GM23248 (cell line): Measurements from ENCODE around the gene YOD1.

ENCODE experiments used
- EZH2 ChIP-seq: fragments of 200-600 bp; sonication (generic); IDR thresholded peaks from 2 replicates; pipeline ENCODE4 v1.6.1; 2018; ENCODE audit warnings: antibody characterized with exemption, mild to moderate bottlenecking; ENCODE audit not compliant: insufficient read depth, poor library complexity, severe bottlenecking
- EZH2phosphoT487 ChIP-seq: fragments of 200-600 bp; sonication (generic); IDR thresholded peaks from 2 replicates; pipeline ENCODE4 v1.6.1; 2018; ENCODE audit warnings: antibody characterized with exemption, moderate library complexity, mild to moderate bottlenecking, low read depth; ENCODE audit not compliant: insufficient read depth

GRCh38 chr1:207069061-207069460 is 18.1 kb upstream of the YOD1 start:
- TF ChIP-seq EZH2 (no peak), EZH2phosphoT487 (no peak)
